GM15510 (cell line): ENCODE results near the gene RAB39A.

Experiments used
- POLR2A ChIP-seq: IDR thresholded peaks from 3 replicates; pipeline ENCODE4 v1.6.1; 2011; ENCODE audit warnings: borderline replicate concordance; ENCODE audit not compliant: insufficient read length; ENCODE audit errors: extremely low read depth

RAB39A gene

DNA sequence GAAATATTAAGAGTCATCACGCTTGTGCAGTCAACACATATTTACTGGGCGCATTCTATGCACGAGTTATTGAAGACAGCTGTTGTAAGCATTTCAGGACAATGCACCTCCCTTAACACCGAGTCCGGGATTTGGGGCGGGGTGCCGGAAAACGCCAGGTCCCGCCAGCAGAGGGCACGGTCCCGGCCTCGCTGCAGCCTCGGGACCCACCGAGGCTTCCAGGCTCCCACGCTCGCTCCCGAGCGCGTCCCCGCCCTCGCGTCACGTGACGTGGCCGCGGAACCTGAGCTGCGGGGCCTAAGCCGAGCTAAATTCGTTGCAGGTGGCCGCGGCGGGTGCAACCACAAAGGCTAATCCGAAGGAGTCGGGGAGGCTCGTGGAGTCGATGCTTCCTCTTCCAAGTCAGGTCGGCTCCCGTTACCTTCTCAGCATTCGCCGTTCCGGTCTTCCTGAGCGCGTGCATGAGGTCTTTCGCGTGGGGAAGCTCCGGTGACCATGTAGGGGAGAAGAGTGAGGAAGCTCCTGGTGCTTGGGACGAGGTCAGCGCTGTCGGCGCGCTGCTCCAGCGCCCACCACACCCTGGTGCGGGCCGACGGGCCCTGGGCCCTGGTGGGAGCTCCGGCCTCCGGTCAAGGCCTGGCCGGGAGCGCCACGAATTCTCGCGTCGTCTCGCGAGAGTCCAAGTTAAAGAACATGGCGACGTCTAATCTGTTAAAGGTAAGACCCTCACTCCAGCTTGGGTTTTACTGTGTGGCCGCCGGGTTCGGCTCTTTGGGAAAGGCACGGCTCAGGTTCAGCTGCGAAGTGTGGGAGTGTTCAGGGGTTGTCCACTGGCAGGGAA is 80.6 kb downstream of the RAB39A start, which contains the start of gene CUL5:
Gene CUL5, plus strand, starts transcription at position 243 of the 841 bp plus-strand sequence. Its CDS starts 451 bp downstream, at position 694.
- peak; percentile 77 for TF ChIP-seq POLR2A

DNA sequence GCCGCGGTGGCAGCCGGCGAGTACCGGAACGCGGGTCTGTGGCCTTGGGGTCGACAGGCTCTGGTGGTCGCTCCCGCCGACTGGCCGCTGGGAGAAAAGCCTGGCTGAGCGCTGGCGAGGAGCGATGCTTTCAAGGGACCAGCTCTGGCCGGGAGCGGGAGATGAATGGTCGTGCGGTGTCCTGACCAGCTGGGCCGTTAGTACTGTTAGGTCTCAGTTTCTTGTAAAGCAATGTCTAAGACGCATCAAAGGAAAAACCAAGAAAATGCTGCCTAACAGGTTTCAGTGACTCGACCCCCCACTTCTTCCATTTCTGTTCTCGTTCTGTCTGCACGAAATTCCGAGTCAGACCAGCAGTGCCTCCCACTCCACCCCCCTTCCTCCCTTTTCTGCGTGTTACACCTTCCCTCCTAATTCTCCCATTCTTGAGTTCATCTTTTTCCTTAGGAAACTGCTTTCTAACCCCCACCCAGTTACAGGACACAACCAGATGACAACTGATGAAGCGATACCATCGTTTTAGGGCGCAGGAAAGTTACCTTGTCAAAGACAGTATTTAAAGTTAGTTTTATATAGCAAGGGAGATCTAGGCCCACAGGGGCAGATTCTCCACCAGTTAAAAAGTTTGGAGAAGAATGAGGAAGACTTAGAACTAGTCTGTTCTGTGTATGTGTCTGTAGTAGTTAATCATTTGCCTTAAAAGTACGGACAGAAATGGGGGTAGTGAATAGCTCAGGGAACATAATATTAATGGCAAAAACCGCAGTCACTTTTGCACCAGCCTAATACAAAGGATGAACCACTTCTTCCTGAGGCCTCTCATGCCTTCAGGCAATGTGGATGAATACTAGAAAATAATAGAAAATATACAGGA is 81.5 kb downstream of the RAB39A start:
- no peak for TF ChIP-seq POLR2A

DNA sequence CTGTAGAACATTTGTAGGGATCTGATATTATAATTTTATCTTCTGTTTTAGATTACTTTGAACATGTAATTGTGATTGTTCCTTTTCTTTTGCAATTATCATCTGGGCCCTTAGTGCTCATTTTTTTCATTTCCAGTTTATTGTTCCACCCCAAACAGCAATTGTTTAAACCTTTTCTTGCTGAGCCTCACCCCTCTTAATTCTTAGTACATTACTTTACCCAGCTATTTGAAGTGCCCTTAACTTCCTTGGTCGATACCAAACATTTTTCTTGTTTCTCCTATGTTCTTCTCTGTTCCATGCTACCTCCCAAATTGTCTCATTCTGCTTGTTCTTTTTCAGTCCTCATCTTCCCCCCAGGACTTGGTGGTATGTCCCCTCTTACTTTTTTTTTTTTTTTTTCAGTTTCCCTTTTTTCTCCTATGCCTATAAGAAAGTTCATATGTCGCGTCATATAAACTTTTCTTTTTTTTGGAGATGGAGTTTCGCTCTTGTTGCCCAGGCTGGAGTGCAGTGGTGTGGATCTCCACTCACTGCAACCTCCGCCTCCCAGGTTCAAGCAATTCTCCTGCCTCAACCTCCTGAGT is 84.0 kb downstream of the RAB39A start:
- TF ChIP-seq POLR2A: no peak
